HG03108 (cell line): ENCODE measurements around the gene SYNGR4.

Experiments used
- ATAC-seq: cut with Tn5 transposase; IDR thresholded peaks from one replicate; pipeline ENCODE4 v1.9.1; 2021; ENCODE audit warnings: moderate library complexity; ENCODE audit not compliant: unreplicated experiment

SYNGR4 gene

DNA sequence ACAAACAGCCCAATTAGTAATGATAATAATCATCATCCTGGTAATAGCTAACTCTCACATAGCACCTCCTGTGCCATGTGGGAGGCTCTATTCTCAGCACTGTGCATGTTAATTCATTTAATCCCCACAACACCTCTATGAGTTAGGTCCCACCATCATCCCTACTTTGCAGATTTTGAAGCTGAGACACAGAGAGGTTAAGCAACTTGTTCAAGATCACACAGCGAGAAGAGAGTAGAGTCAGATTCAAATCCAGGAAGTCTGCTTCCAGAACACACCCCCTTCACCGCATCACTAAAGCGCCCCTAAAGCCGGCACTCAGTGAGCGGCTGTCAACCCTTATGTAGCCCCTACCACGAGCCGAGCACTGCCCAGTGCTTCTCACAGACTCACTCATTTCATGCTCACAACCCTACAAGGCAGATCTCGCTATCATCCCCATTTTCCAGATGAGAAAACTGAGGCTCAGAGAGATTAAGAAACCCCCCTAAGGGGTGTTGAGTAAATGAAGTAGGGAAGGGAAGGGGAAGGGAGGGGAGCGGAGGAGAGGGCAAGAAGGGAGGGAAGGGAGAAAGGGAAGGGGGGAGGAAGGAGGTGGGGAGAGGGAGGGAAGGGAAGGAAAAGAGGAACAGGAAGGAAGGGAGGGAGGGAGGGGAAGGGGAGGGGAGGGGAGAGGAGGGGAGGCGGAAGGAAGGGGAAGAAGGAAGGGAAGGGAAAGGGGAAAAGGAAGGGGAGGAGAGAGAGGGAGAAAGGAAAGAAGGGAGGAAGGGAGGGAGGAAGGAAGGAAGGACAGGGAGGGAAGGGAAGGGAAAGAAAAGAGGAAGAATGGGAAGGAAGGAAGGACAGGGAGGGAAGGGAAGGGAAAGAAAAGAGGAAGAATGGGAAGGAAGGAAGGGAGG lies 22.4 kb upstream of the SYNGR4 start:
- ATAC-seq, result no peak

GRCh38 chr19:48342414-48342738 lies 21.8 kb upstream of the SYNGR4 start:
- no peak for ATAC-seq

DNA sequence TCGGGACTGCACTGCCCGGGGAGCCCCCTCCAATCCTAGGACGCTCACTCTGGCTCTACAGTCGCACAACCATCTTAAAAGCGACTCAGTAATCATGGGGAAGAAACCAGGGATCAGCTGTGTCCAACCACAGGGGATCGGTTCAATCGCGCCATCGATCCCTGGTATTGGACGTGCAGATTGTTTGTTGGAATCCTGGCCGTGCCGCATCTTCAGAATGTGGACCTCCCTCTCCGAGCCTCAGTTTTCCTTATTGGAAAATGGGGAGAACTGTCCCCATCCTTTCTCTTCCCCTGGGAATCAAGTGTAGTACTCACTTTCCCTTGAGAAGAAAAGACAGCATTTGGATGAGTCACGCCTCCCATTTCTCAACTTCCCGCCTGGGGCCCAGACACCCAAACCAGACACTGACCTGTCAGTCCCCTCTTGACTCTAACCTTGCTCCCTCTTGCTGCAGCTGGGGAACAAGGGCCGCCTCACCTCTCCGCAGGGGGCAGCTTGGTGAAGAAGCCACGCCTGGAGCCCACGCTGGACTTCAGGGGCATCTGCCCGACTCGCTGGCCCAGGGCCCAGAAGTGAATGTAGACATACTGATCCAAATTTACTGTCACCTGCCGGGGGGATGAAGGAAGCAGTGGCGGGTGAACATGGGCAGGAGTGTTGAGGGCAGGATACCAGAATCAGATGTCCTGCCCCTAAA lies 21.2 kb upstream of the SYNGR4 start:
- ATAC-seq, result no peak

GRCh38 chr19:48344892-48345291 lies 19.3 kb upstream of the SYNGR4 start:
- no peak for ATAC-seq

DNA sequence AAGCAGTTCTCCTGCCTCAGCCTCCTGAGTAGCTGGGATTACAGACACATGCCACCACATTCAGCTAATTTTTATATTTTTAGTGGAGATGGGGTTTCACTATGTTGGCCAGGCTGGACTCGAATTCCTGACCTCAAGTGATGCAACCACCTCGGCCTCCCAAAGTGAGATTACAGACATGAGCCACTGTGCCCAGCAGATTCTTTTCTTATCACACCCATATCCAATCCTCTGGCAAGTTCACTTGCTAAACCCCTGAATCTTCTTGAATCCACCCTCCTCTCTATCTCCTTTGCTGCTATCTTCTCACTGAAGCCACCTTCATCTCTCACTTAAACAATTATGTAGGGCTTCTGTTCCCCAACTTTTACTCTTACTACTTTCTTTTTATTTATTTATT lies 18.0 kb upstream of the SYNGR4 start:
- ATAC-seq, result no peak

- ATAC-seq, result no peak
Measured at GRCh38 chr19:48348045-48348444, 16.1 kb upstream of the SYNGR4 start.

- ATAC-seq, result no peak
Measured at GRCh38 chr19:48348737-48349136, 15.4 kb upstream of the SYNGR4 start.

DNA sequence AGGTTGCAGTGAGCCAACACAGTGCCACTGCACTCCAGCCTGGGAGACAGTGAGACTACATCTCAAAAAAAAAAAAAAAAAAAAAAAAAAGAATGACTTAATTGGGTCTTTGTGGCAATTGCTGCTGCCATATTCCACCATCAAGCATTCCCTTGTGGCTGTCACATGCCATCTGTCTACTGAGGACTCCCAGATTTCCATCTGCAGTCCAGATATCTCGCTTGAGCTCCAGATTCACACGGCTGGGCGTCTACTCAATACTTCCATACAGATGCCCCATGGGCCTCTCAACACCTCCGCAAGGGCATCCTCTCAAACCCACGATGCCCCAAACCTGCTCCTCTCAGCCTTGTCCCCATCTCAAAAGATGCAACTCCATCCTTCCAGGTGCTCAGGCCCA lies 13.3 kb upstream of the SYNGR4 start:
- no peak for ATAC-seq

- no peak for ATAC-seq
Measured at GRCh38 chr19:48351341-48351752, 12.8 kb upstream of the SYNGR4 start.

- ATAC-seq, result no peak
Measured at GRCh38 chr19:48353677-48354076, 10.5 kb upstream of the SYNGR4 start.

- ATAC-seq, result no peak
Measured at GRCh38 chr19:48354332-48354992, 9.7 kb upstream of the SYNGR4 start.

- ATAC-seq, result no peak
Measured at GRCh38 chr19:48355365-48355954, 8.7 kb upstream of the SYNGR4 start.

DNA sequence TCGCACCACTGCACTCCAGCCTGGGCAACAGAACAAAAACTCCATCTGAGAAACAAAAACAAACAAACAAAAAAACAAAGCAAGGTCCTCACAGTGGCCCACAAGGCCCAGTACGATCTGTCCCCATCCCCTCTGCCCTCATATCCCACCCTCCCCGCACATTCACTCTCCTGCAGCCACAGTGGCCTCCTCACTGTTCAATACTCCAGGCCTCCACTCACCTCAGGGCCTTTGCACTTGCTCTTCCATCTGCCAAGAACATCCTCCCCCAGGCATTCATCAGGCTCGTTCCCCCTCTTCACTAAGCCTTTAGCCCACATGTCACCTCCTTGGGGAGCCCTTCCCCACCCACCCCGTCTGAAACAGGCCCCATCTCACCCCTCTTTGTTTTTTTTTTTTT lies 5.0 kb upstream of the SYNGR4 start:
- ATAC-seq, result no peak

DNA sequence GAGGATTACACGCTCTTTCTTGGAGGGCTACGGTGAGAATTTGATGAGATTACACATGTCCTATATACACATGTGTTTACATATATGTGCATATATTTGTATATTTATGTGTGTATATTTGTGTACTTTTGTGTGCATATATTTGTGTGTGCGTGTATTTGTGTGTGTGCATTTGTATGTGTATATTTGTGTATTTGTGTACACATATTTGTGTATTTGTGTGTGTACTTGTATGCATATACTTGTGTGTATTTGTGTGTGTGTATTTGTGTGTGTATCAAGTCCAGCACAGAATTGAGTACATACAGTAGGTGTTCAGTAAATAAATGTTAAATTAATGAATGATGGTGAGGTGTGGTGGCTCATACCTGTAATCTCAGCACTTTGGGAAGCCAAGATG lies 2.3 kb upstream of the SYNGR4 start:
- no peak for ATAC-seq

DNA sequence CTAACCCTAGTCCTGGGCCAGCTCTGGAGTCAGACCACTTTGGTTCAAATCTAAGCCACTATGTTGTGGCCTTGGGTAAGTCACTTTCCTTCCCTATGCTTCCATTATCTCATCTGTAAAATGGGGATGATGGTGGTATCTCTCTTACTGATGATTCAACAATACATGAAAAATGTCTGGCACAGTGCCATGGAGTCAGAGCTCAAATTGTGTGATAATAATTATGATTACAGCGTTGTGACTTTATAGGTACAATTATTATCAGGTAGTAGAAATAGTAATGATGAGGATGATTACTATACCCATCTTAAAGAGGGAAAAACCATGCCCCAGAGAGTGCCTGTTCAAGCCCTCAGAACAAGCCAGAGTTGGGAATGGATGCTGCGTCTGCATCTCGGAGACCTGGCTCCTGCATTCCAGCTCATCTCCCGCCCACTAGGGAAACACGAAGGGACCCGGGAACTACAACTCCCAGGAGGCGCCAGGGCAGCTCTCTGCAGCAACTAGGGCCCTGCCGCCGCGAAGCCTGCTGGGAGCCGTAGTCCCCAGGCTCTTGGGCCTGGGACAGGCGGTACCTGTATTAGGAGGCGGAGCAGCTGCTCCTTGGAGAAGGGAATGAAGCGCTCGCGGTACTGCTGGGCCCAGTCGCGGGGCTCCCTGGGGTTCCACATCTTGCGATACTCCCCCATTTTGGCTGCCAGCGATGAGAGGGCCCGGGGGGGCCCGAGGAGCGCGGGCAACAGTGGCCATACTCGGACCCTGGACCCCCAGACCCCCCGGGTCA lies 1.3 kb upstream of the SYNGR4 start:
- ATAC-seq, result peak; percentile 45

GRCh38 chr19:48363500-48363809 lies 712 bp upstream of the SYNGR4 start:
- ATAC-seq, result no peak

DNA sequence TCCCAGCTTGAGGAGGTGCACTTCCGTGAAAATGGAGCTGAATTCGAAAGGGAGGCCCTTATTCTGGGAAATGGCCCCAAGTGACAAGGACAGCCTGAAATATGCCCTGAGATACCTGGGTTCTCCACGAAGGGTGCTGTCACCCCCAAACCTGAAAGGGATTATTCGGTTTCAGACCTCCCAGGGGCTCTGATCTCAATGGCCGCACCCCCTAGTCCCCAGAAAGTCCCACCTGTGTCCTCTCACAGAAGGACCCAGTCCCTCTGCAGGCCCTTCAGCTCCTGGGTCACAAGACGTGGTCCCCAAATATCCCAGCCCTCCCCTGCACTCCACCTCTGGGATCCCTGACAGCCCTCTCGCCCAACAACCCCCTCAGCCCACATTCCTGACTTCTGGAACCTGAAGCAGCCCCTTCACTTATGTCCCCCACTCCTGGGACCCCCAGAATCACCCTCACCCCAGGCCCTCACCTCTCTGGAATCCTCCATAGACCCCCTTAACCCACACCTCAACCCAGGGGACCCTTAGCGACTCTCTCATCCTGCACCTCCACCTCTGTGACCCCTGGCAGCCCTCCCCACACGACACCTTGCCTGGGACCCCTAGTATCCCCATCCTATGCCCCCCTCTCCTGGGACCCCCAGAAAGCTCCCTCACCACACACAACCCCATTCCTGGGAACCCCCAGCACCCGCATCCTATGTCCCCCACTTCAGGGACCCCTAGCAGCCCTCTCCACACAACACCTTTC lies 606 bp downstream of the SYNGR4 start:
- ATAC-seq, result no peak

DNA sequence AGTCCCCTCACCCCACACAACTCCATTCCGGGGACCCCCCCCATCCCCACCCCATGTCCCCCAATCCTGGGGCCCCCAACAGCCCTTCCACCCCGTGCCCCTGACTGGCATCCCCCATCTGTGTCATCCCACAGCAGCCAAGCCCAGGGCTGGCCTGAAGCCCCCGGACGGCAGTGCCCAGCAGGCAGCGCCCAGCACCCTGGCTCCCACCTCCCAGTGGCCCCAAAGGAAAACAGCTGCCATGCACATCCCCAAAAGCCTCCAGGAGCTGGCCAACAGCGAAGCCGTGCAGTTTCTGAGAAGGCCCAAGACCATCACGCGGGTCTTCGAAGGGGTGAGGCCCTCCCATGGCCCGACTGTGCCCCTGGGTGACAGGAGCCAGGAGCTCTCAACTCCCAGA lies 1.4 kb downstream of the SYNGR4 start:
- no peak for ATAC-seq

GRCh38 chr19:48367855-48368254 lies 3.7 kb downstream of the SYNGR4 start:
- ATAC-seq, result no peak

GRCh38 chr19:48368936-48369335 lies 4.8 kb downstream of the SYNGR4 start:
- ATAC-seq, result no peak
